ENCODE data around the gene USP2. TPM values are rescaled to one million over a fixed set of nuclear protein-coding genes. Genes with fewer than 3 reads are reported as not detected.

USP2 gene
- total RNA-seq, 1 experiment from 2014 or later: 0.51 TPM

DNA sequence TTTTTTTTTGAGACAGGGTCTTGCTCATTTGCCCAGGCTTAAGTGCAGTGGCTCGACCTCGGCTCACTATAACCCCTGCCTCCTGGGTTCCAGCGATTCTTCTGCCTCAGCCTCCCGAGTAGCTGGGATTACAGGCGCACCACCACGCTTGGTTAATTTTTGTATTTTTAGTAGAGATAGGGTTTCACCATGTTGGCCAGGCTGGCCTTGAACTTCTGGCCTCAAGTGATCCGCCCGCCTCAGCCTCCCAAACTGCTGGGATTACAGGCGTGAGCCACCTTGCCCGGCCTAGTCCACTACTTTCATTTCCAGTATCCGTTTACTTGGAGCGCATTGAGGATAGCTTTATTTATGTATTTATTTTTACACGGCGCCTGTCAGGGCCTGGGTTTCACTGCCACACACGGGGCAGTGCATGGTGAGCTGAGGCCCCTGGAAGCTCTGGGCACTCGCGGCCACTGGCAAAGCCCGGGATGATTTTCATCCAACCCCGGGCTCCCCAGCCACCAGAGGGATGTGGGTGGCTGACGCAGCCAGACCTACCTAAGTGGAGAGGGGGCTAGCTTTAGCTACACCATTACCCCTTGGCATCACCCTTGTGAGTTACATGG, 58.5 kb downstream of the USP2 start:
- no peak for DNase-seq (ENCODE audit: low read depth)

DNA sequence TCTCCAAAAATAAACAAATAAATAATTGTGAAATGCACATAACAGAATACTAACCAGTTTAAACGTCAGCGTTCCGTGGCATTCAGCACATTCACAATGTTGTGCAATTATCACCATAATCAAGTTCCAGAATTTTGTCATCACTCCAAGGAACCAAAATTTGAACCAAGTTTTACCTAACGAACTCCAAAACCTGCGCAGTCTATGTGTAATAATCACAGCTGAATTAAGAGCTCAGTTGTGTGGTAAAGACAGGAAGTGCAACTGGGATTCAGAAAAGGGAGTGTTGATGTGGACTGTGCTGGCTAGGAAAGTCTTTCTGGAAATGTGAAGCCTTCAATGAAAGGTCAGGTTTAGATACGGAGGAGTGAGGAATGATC, 59.1 kb downstream of the USP2 start:
- DNase-seq (ENCODE audit: low read depth): no peak

DNA sequence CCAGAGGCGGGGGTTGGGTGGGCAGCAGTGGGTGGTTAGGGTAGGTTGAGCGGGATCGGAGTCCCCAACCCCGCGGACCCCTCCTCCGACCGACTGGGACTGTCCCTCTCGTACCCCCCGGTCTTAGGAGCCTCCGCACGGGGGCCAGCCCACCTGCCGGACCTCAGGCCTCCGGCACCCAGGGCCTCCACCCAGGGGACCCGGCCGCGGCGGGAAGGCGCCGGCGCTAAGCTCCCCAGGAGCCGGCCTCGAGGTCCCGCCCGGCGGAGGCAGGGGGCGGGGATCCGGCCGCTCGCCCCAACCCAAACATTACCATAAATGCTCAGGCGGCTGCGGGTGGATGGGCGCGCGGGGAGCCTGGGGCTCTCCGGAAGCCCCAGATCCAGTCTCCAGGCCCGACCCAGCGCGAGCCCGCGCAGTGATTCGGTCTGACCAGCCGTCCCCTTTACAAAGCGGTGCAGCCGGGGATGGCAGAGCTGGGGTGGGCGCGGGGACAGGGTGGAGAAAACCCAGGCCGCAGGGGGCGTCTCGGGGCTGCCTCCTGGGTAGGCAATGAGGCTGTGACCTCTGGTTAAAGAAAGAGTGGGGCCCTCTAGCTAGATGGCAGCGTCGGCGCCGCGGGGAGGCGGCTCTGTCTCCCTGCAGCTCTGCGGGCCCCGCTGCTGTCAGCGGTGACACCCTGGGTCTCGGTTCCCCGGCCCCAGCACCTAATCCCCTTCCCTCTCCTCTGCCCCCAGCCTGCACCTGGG, 60.5 kb downstream of the USP2 start:
- DNase-seq (ENCODE audit: low read depth): peak; percentile 72

DNA sequence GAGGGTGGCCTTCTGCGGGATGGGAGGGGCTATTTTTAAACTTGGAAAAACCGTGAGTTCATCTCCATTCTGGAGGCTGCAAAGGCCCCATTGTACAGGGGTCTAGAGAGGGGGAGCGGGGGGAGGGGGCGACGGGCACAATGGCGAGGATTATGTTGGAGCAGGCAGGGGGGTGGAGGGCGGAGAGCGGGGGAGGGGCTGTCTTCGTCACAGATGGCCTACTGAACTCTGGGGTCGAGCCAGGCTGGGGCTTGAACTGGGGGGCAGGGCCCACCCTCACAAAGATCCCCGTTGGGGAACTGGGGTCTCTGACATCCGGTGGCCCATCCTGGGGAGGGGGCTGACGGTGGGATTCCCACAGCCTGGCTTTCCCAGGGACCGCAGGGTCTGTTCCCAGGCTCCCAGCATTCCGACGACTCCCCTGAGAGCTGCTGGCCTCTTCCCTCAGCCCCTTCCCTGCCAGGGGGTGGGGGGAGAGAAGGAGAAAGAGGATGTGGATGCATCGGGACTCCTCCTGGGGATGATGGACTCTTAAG, 61.2 kb downstream of the USP2 start:
- no peak for DNase-seq (ENCODE audit: low read depth)

DNA sequence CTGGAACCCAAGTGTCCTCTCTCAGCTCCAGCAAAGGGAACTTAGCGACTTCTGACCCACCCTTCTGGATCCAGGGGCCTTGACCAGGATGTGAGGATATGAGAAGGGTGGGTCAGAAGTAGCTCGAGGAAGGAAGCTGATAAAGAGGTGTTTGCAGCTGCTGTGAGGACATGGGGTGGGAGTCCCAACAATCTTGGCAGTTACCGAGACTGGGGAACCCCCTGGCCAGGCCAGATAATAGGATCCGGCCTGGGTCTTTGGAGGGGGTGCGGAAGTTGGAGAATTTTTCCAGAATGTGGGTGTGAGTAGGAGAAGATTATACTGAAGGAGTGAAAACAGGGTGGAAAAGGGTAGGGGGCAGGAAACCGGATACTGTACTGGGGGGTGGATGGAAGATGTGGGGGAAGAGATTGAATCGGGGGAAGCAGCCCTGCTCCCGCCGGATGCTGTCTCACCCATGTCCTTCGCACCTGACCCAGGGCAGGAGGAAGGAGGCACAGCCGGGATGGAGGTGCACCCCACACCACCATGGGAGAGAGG, 61.7 kb downstream of the USP2 start:
- no peak for DNase-seq (ENCODE audit: low read depth)

DNA sequence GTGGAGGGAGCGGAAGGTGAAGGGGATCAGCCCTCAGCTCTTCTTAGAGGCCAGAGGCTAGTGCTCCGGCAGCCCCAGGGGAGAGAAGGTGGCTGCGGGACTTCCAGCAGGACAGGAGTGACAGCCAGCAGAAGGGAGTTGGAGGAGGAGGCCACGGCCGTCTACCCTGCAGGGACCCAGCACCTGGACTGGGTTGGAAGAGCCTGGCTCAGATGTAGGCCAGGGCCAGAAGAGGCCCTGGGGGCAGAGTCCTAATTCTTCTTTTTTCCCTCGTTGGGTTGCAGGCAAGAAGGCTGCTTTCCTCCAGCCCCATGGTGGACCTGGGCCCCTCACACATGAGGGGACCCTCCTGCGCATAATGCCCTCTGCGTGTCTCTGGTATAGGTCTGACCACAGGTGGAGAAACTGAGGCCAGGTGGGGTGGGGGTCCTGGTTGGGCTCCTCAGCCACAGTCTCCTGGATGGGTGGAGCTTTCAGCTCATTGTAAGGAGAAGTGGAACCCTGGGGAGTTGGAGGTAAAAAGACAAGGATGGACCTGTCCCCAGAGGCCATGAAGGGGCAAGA, 62.3 kb downstream of the USP2 start:
- DNase-seq (ENCODE audit: low read depth): no peak

DNA sequence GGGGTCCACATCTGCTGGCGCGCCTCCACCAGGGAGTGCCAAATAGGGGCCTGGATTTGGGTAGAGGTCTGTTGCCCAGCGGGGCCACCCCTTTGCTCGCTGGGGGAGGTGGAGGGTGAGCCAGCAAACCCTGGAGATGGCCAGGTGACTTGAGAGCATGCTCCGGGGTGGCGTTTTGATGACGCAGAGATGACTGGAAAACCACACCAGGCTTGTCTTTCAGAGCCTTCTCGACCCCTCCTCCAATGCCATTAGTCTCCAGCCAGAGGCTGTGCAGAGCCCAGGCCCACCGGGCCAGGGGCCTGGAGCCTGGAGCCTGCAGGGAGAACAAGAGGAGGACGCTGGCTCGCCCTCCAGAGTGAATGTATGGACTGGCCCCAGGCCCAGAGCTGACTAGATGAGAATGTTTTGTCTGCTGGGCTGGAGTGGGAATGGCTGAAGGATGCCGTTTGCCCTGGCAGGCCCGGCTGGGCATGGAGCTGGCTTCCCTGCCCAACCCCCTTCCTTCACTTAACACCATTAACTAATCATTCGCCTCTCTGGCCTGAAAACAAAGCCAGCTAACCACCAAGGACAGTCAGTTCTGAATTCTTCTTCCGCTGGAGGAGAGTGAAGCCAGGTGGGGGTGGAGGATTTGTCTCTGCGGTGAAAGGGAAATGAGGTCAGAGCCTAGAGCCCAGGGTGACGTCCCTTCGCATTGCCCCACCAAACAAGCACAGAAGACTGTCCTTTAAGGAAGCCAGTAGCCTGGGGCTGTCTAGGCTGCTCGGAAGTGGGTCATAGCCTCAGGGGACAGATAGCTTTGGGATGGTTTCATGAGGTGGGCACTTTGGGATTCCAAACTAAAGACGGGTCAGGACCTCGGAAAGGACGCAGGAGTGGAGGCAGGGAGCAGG, 63.0 kb downstream of the USP2 start:
- DNase-seq (ENCODE audit: low read depth): peak; percentile 80

DNA sequence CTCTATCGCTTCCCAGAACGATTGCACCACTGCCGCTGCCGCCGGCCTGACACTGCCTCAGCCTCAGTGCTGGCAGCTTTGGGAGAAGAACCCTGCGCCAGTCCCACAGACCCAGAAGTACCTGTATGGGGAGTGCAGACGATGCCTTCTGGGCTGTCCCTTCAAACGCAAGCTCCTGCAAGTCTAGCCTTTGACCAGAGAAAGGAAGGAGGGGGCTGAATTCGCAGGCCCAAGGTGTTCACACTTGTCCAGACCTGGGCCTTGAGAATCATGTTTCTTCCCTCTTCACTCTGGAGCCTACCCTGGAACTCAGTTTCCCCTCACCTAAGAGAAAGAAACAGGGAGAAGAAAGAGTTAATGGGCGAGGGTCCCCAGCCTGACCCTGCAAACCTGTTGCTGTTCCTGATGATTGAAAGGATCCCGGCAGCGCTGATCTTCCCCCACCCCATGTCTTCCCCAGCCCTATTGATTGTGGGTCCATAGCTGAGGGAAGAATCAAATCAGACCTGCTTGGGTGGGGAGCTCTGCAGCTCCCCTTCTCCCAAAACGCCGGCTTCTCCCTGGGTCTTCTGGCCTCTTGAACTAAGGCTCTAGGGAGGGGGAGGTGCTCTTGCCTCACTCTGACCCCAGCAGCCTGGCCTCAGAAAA, 63.8 kb downstream of the USP2 start:
- no peak for DNase-seq (ENCODE audit: low read depth)

DNA sequence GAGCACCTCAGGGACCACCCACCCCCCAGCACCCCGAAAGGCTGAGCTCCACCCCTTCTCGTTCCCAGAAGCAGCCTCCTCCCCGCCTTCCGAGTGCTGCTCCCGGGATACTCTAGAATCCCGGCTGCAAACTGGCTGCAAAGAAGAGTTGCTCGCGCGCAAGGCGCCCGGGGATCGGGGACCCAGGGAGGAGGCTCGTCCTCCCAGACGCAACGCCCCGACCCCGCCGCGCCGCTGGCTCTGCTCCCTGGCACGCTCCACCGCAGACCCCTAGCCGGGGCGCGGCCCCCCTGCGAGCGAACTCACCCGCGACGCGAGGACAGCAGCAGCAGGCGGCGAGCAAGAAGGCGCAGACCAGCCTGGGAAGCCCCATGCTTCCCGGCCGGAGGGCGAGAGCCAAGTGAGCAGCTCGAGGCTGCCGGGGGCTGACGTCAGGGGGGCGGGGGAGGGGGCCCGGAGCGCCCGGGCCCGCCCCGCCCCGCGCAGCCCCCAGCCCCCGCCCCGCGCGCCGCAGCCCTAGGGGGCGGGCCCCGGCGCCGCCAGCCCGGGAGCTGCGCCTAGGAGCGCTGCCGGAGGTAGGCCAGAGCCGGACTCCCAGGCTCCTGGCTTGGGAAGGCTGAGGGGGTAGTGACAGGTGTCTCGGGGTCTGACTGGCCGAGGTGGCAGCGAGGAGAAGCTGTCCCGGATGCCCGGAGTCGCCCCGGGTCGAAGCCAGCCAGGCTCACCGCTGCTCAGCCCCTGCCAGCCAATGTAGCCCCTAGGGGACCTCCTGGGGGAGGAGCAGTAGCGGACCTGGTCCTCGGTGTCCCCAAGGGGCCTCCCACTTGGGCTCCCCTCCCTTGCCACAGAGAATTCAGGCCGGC, 64.5 kb downstream of the USP2 start, which contains the start of gene MCAM:
Gene MCAM (minus strand): TSS at position 402 of the 863 bp plus-strand sequence. CDS start 29 bp downstream, at position 373.
- DNase-seq (ENCODE audit: low read depth): peak; percentile 57

DNA sequence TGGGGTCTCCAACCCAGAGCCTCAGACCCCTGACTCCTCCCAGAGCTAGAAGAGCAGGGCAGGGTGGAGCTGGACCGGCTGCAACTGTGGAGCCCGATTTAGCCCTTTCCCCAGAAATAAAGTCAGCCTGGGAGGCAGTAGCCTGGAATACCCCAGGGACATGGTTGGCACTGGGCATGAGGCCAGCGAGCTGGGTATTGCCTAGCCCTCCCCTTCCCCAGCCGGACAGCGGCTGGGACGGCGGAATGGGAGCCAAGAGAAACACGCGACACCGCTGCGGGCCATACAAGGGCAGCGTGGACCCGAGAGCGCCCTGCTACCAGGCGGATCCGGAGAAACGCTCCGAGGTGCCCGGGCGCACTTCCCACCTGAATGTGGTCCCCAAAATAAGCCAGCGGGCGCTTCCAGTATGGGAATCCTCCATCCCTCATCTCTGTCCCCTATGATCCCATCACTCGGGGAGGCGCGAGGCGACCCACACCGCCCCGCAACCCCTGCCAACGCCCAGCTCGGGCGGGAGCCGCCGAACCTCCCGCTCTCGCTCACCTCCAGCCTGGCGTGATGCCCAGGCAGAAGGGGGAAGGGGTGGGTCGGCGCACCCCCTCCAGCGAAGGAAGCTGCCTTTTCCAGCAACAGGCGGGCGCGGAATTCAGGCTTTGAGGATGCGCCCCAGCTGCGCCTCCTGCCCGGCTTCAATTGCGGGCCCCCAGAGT, 65.3 kb downstream of the USP2 start:
- peak; percentile 54 for DNase-seq (ENCODE audit: low read depth)

DNA sequence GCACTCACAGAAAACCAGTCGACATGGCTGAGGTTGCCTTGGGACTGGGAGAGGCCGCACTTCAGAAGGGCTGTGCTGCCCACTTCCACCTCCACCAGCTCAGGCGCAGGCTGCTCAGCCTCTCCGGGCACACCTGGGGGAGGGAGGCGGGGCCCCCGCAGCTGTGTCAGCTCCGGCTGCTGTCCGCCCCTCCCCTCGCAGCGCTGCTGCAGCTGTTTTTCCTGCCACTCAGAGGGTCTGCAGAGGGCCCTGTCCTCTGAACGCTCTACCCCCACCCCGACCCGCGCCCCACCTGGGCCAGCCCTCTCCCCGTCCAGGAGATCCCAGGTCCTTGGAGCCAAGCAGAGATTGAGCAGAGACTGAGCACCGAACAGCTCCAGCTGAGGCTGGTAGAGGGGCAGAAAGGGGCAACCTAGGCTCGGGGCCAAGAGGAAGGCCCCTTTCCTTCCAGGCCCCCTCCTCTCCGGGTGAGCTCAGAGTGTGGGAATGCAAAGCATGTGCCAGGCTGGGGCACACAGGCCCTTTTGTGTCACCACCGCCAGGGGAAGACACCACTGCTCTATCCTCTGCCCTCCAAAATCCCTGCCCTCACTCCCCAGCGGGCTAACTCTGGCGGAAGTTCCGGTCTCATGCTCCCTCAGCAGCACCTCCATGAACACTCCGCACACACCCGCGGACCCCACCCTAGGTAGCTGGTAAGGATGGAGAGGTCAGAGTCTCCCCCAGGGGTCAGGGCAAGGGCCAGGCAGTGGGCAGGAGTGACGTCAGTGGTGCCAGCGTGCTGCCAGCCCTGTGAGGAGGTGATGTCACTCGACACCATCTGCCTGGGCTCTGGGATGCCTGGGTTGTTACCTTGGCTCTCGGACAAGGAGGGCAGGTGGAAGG, 66.1 kb downstream of the USP2 start:
- DNase-seq (ENCODE audit: low read depth): peak; percentile 39

DNA sequence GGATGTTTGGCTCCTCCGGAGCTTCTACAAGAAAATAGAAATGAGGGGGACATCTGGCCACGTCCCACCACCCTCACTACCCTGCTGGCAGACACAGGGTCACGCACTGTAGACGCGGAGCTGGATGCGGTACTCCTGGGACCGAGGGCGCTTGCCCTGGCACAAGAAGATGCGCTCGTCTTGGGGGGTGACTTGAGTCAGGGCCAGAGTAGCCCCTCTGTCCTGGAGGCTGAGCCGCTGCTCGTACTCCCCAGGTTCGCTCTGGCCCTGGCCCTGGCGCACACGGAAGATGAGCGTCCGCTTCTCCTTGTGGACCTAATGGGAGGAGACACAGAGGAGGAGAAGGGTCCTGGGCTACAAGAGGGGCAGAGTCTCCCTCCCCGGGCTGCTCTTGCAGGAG, 66.8 kb downstream of the USP2 start:
- DNase-seq (ENCODE audit: low read depth): no peak

DNA sequence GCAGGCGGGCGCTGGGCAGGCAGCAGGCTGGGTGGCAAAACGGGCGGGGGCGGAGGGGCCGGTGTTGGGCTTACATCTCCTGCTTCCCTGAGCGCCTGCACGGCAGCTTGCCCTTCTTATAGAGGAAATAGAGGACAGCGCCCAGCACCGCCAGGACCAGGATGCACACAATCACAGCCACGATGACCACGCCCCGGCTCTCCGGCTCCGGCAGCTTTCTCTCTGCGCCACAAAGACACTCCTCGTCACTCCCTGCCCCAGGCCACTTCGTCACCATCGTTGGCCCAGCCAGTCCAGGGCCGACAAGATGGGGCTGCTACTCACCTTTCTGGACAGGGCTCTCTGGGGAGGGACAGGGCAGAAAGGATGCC, 70.8 kb downstream of the USP2 start:
- no peak for DNase-seq (ENCODE audit: low read depth)

DNA sequence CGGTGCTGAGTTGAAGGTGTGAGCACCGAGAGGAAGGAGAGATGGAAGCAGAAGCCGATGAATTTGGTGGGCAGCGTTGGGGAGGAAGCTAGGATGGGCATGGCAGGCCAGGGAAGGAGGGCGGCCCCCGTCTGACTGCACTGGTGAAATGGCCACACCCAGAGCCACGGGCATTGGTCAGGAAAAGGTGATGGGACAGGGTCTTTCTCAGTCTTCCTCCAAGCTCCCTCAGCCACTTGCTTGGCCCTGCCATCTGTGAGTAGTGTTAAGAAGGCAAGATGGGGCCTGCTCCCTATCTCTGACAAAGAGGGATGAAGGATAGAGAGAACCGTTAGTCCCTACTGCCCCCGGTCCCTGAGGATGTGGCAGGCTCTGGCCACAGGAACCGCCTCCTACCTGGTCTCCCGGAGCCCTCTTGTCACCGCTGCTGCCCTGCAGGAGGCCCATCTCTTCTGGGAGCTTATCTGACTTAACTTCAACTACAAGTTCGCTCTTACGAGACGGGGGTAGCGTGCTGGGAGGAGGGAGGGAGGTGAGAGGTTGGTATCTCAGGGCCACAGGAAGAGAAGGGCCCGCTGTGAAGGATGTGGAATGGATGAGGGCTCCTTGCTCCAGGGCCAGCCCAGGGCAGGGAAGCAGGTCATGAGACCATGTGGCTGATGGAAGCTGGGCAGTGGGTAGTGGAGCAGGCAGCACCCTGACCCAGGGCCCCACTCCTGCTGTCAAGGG, 71.4 kb downstream of the USP2 start:
- no peak for DNase-seq (ENCODE audit: low read depth)

DNA sequence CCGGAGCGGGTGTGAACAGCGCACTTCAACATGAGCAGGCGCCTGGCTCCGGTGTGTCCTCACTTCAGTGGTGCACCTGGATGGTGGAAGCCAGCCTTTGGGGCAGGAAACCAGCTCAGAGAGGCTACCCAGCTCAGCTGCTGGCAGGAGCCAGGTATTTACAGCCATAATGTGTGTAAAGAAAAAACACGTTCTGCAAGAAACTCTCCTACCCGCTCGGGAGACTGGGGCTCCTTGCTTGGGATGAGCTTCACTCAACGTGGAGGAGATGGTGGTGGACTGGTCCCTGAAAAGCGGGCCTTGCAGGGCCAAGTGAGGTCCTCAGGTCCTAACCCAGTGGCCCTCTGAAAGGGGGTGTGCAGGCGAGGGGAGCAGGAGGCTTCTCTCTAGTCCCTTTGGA, 72.1 kb downstream of the USP2 start:
- DNase-seq (ENCODE audit: low read depth): no peak

DNA sequence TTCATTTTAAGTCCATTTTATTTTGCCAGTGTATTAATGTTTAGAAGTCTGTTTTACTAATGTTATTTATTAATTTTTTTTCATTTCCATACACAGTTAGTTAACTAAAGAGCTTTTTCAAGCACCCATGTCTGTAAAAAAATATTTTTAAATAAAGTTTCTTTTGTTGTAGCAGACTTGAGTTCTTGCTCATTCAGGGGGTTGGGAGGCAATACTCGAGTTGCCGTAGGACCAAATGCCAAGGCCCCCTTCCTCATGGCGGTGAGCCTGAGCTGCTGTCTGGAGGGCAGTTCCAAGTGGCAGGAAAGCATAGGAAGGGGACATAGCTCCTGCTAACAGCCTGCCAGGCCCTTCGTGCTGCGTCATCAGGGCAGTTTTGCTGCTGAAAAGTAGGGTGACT, 73.5 kb downstream of the USP2 start:
- DNase-seq (ENCODE audit: low read depth): no peak

DNA sequence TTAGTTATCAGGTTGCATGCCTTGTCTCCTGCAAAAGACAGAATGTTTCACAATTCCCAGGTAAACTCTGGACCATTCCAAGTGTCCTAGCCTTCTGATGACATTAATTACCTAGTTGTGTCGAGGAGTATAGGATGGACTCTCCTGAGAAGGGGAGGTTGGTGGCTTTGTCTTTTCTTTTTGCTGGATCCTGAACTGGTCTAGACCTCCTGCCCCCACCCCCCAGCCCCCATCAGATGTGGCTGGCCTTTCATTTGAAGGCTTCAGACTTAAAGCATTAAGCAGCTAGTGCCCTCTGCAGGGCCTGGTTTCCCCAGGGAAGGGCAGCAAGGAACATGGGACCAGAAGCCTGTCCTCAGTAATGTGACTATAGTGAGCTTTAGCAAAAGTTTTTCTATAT, 74.3 kb downstream of the USP2 start:
- DNase-seq (ENCODE audit: low read depth): no peak

DNA sequence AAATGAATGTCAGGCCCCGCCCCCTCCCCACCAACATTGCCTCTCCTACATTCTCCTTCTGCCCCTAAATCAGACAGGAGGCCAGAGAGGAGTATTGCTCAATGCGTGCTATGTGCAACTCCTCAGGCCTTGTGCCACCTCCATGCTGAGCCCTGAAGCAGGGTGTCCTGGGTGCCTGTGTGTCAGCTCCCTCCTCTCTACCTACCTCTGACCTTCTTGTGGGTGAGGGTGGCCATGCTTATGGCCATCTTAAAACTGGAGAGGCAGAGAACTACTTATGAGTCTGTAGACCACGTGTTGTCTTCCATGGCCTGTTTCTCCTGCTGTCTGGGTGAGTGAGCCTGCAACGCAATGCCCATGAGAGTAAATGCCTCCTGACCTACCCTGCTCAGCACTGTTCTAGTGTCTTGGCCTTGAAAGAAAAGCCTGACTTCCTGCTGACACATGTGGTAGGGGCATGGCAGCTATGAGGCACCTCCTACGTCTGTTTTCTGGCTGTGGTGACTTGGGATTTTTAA, 75.1 kb downstream of the USP2 start:
- DNase-seq (ENCODE audit: low read depth): no peak
